HepG2 (cell line): ENCODE data around the gene YPEL4. TPM values are rescaled to one million over a fixed set of nuclear protein-coding genes. Genes with fewer than 3 reads are reported as not detected.

Experiments
- FOXC1 ChIP-seq: sonication (generic); formaldehyde crosslinking; IDR thresholded peaks from 2 replicates; pipeline ENCODE4 v1.8.0; 2022; ENCODE audit warnings: mild to moderate bottlenecking, missing genetic modification reagents, borderline replicate concordance
- MNT ChIP-seq: fragments of 450-650 bp; IDR thresholded peaks from 2 replicates; pipeline ENCODE4 v1.6.1; 2016
- POLR2A ChIP-seq, 2 experiments: IDR thresholded peaks; 2 replicates each; pipeline ENCODE4 v1.6.1; 2011; ENCODE audit warnings: low read depth in 2 of 2, low read length in 2 of 2, mild to moderate bottlenecking in 1 of 2, moderate library complexity in 1 of 2; ENCODE audit not compliant: insufficient read depth in 1 of 2
- PRPF4 ChIP-seq: fragments of 200-400 bp; formaldehyde crosslinking; IDR thresholded peaks from 2 replicates; pipeline ENCODE4 v1.6.1; 2016; ENCODE audit warnings: low read length, low read depth; ENCODE audit not compliant: poor library complexity, severe bottlenecking
- SKIL ChIP-seq: sonication (generic); formaldehyde crosslinking; IDR thresholded peaks from 2 replicates; pipeline ENCODE4 v1.8.0; 2022; ENCODE audit warnings: missing genetic modification reagents, mild to moderate bottlenecking, moderate library complexity, borderline replicate concordance
- SPEN ChIP-seq: sonication (generic); formaldehyde crosslinking; IDR thresholded peaks from 2 replicates; pipeline ENCODE4 v1.5.1; 2020; ENCODE audit warnings: low read depth, mild to moderate bottlenecking, missing genetic modification reagents
- TAF1 ChIP-seq: sonication (generic); formaldehyde crosslinking; IDR thresholded peaks from 2 replicates; pipeline ENCODE4 v1.4.0; 2020; ENCODE audit warnings: missing genetic modification reagents
- TERF1 ChIP-seq: sonication (generic); formaldehyde crosslinking; IDR thresholded peaks from 2 replicates; pipeline ENCODE4 v1.8.0; 2022; ENCODE audit warnings: mild to moderate bottlenecking, missing genetic modification reagents, moderate library complexity
- ZBTB44 ChIP-seq: sonication (generic); formaldehyde crosslinking; IDR thresholded peaks from 2 replicates; pipeline ENCODE4 v1.4.0; 2020; ENCODE audit warnings: missing genetic modification reagents
- ZNF33A ChIP-seq: sonication (generic); formaldehyde crosslinking; IDR thresholded peaks from 2 replicates; pipeline ENCODE4 v1.5.1; 2020; ENCODE audit warnings: missing genetic modification reagents, mild to moderate bottlenecking, moderate library complexity, borderline replicate concordance
- ZNF646 ChIP-seq: sonication (generic); formaldehyde crosslinking; IDR thresholded peaks from 2 replicates; pipeline ENCODE4 v1.9.0; 2021; ENCODE audit warnings: mild to moderate bottlenecking, missing genetic modification reagents
- ZNF678 ChIP-seq: sonication (generic); formaldehyde crosslinking; IDR thresholded peaks from 2 replicates; pipeline ENCODE4 v1.4.0; 2020; ENCODE audit warnings: mild to moderate bottlenecking, missing genetic modification reagents
- polyA plus RNA-seq, 8 experiments: library from polyadenylated mRNA; depleted of rRNA in 3 of 8; stranded (reverse) in 7 of 8; unstranded in 1 of 8; fragments of >200 nt; fragmentation: Illumina TruSeq in 4 of 8; extraction: Trizol in 4 of 8; gene quantifications; 2 replicates each; pipeline versions ENCODE4 v1.2.1 to v1.2.3, GENCODE V29; 2011 to 2016; ENCODE audit warnings: low read depth in 4 of 8, missing spikeins in 1 of 8, mixed read lengths in 1 of 8; ENCODE audit not compliant: insufficient read depth in 1 of 8
- total RNA-seq, 5 experiments: library from RNA; depleted of rRNA; stranded (reverse); fragments of >200 nt; fragmentation: Illumina TruSeq; extraction: Trizol; gene quantifications; 2 replicates each; pipeline ENCODE4 v1.2.3, GENCODE V29; 2016; ENCODE audit warnings: low read depth in 1 of 5

The YPEL4 gene
- total and polyA plus RNA-seq, 2 of the 13 experiments (the other 11 are each of a cell fraction or from before 2014, with no cell fraction given): 0.04 TPM; not detected in 1

GRCh38 chr11:57667736-57668433 is 18.2 kb upstream of the YPEL4 start, which contains the start of gene ZDHHC5 (continued):
- TF ChIP-seq PRPF4 (no peak), TAF1 (CRISPR knock-in tag) (peak; percentile 77), MNT (no peak), ZNF646 (CRISPR knock-in tag) (no peak), SKIL (CRISPR knock-in tag) (no peak), POLR2A (IDR thresholded peaks at IDR 0.05; ENCODE audit: insufficient read depth in 1 of 2, low read depth in 2 of 2, low read length in 2 of 2) (peak; percentile 59 to 88), ZBTB44 (CRISPR knock-in tag) (no peak), SPEN (CRISPR knock-in tag) (peak; percentile 91), FOXC1 (CRISPR knock-in tag) (peak; percentile 43; the same call in 1 of the 2 replicates), ZNF678 (CRISPR knock-in tag) (peak; percentile 71; the same call in 1 of the 2 replicates), ZNF33A (CRISPR knock-in tag) (no peak), TERF1 (CRISPR knock-in tag) (no peak)
